Esophagus squamous epithelium (tissue), 4 donors: ENCODE results near the gene C10orf67.

ENCODE experiments used
- CTCF ChIP-seq, 6 experiments: fragments of 450-650 bp in 4 of 6; fragments of 200-600 bp in 2 of 6; sonication (generic) in 2 of 6; IDR thresholded peaks; one replicate each; pipeline ENCODE4 v1.5.1; 2016 to 2019; ENCODE audit warnings: antibody characterized with exemption in 6 of 6, mild to moderate bottlenecking in 4 of 6, moderate library complexity in 4 of 6
- POLR2A ChIP-seq, 4 donors: fragments of 450-650 bp; IDR thresholded peaks; one replicate each; pipeline ENCODE4 v1.6.1; 2017; ENCODE audit warnings: antibody characterized with exemption in 4 of 4, mild to moderate bottlenecking in 4 of 4, moderate library complexity in 3 of 4

GRCh38 chr10:23155169-23155568 is 189.4 kb downstream of the C10orf67 start:
- TF ChIP-seq CTCF (IDR thresholded peaks at IDR 0.05) (no peak), POLR2A (IDR thresholded peaks at IDR 0.05) (no peak)
